Suprapubic skin (tissue), 2 donors: ENCODE measurements around the gene KIF16B.

Experiments
- EP300 ChIP-seq: sonication (generic); formaldehyde crosslinking; IDR thresholded peaks from one replicate; pipeline ENCODE4 v1.6.1; 2017; ENCODE audit warnings: antibody characterized with exemption
- POLR2A ChIP-seq, 2 donors: fragments of 450-650 bp; IDR thresholded peaks; one replicate each; pipeline ENCODE4 v1.6.1; 2017; ENCODE audit warnings: antibody characterized with exemption in 2 of 2, mild to moderate bottlenecking in 2 of 2, moderate library complexity in 2 of 2

DNA sequence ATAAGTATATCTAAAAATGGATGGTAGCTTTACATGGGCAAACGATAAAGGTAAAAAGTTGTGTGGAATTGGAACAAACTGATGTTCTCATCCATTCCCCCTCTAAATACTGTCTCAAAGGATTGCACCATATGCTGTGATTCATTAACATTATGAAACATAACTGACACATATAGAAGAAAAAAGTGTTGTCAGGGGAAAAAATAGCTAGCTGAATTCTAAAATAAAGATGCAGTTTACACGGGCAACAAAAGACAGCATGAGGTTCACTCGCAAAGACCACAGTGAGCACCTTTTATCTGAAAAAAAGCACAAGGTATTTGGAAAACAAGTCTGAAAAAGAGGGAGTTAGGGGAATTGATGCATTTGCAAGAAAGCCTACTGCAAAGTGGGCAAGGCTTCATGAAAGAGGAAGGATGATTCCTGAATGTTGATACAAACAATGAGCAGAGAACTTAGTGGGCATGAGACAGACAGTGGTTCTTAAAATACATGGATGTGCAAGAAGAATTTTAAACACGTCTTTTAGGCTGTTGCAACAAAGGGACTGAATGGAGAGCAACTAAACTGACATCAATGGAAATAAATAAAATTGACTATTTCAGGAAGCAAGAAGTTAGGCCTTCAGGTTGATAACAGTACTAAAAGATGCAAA is 280.9 kb downstream of the KIF16B start:
- no peak for TF ChIP-seq POLR2A (IDR thresholded peaks at IDR 0.05)
- TF ChIP-seq EP300, result no peak
